Left hindlimb (tissue), 1 donor: ENCODE measurements around the gene ADAT3.

Experiments
- DNase-seq: peaks from one replicate; pipeline ENCODE4 v3.0.0-alpha.2; 2018

The ADAT3 gene

GRCh38 chr19:1905110-1905862, at the start of gene ADAT3, which contains the start of gene SCAMP4:
ADAT3 (plus strand) TSS chr19:1905399; CDS start chr19:1912048, 6,649 bp downstream.
SCAMP4 (plus strand) TSS chr19:1905399; CDS start chr19:1915020, 9,621 bp downstream.
- DNase-seq: peak; percentile 99

- no peak for DNase-seq
Measured at GRCh38 chr19:1855828-1856255, 49.4 kb upstream of the ADAT3 start.

GRCh38 chr19:1856345-1856697, 48.9 kb upstream of the ADAT3 start:
- DNase-seq: no peak

- DNase-seq: peak; percentile 82
Measured at GRCh38 chr19:1856698-1857603, 48.2 kb upstream of the ADAT3 start.

GRCh38 chr19:1857648-1858326, 47.4 kb upstream of the ADAT3 start:
- DNase-seq: no peak

- DNase-seq: no peak
Measured at GRCh38 chr19:1858412-1859081, 46.7 kb upstream of the ADAT3 start.

- no peak for DNase-seq
Measured at GRCh38 chr19:1859331-1859781, 45.8 kb upstream of the ADAT3 start.

GRCh38 chr19:1860042-1860775, 45.0 kb upstream of the ADAT3 start:
- DNase-seq: peak; percentile 88

- no peak for DNase-seq
Measured at GRCh38 chr19:1860821-1861598, 44.2 kb upstream of the ADAT3 start.

- no peak for DNase-seq
Measured at GRCh38 chr19:1861599-1862031, 43.6 kb upstream of the ADAT3 start.

- no peak for DNase-seq
Measured at GRCh38 chr19:1862068-1862423, 43.2 kb upstream of the ADAT3 start.

- no peak for DNase-seq
Measured at GRCh38 chr19:1862424-1863327, 42.5 kb upstream of the ADAT3 start.

- DNase-seq: no peak
Measured at GRCh38 chr19:1863328-1863637, 41.9 kb upstream of the ADAT3 start, which contains the start of gene KLF16. KLF16 (minus strand) TSS chr19:1863579; CDS start chr19:1863497, 82 bp downstream.

- DNase-seq: peak; percentile 95
Measured at GRCh38 chr19:1863638-1864479, 41.3 kb upstream of the ADAT3 start.

GRCh38 chr19:1864480-1865171, 40.6 kb upstream of the ADAT3 start:
- no peak for DNase-seq

- no peak for DNase-seq
Measured at GRCh38 chr19:1865172-1866010, 39.8 kb upstream of the ADAT3 start.

GRCh38 chr19:1866693-1867348, 38.4 kb upstream of the ADAT3 start:
- DNase-seq: no peak
